VCaP (cell line): ENCODE results near the gene OAT.

Experiments used
- H3K27ac ChIP-seq: fragments of 450-650 bp; 2 replicates; pipeline ENCODE4 v1.5.1; 2017
- CTCF ChIP-seq: fragments of 450-650 bp; conservative IDR thresholded peaks from 2 replicates; pipeline ENCODE4 v1.5.1; 2017; ENCODE audit warnings: mild to moderate bottlenecking, moderate library complexity

OAT gene

GRCh38 chr10:124394583-124394982 lies 24.1 kb downstream of the OAT start:
- H3K27ac ChIP-seq: no peak overlapping the region
- TF ChIP-seq CTCF: no peak

GRCh38 chr10:124392626-124393342 lies 25.9 kb downstream of the OAT start:
- TF ChIP-seq CTCF: no peak
- no peak overlapping the region for H3K27ac ChIP-seq

GRCh38 chr10:124390471-124391187 lies 28.1 kb downstream of the OAT start:
- no peak for TF ChIP-seq CTCF
- no peak overlapping the region for H3K27ac ChIP-seq

GRCh38 chr10:124389613-124390361 lies 28.9 kb downstream of the OAT start:
- H3K27ac ChIP-seq: no peak overlapping the region; the same call in 1 of the 2 replicates

GRCh38 chr10:124388823-124389612 lies 29.7 kb downstream of the OAT start:
- peak; percentile 86 for TF ChIP-seq CTCF
- H3K27ac ChIP-seq: peak overlapping the region; percentile 31; the same call in 1 of the 2 replicates

More at GRCh38 chr10:124389613-124390361, 28.9 kb downstream of the OAT start:
- TF ChIP-seq CTCF: peak; percentile 48

GRCh38 chr10:124388476-124388822 lies 30.3 kb downstream of the OAT start:
- TF ChIP-seq CTCF: no peak
- H3K27ac ChIP-seq: peak overlapping the region; percentile 31; the same call in 1 of the 2 replicates
